Keratinocyte (primary cell): ENCODE measurements around the gene RAI2.

ENCODE experiments used
- EZH2 ChIP-seq: IDR thresholded peaks from one replicate; pipeline ENCODE4 v1.6.1; 2012; ENCODE audit warnings: inconsistent platforms, mild to moderate bottlenecking, low read length, moderate library complexity
- TF ChIP-seq, protein P1 (sequence below), 3 experiments: IDR thresholded peaks in 1 of 3; conservative IDR thresholded peaks in 1 of 3; optimal IDR thresholded peaks in 1 of 3; 2 replicates in 2 of 3; 3 replicates in 1 of 3; pipeline versions ENCODE3 to v1.5.1; 2011; ENCODE audit warnings: low read length in 3 of 3, mild to moderate bottlenecking in 3 of 3, moderate library complexity in 2 of 3, control low read depth in 1 of 3, inconsistent platforms in 1 of 3; ENCODE audit not compliant: insufficient read depth in 2 of 3; ENCODE audit errors: extremely low read depth in 1 of 3

DNA sequence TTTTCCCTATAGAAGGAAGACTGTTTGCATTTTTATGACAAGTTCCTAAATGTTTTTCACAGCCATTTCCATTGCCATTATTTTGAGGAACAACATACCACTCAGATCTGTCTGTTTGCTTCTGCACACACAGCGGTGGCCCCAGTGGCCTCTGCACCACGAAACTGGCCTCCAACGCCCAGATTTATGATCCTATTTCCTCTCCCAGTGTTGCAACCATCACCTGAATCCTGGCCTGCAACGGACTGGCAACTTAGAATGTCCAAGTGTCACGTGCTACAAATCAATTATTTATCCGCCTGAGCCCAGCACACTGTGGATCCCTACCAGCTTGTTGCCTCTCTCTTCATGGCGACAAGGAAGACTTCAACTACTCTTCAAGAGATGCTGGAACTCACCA lies 9.2 kb downstream of the RAI2 start:
- no peak for TF ChIP-seq EZH2
- TF ChIP-seq, protein P1, sequence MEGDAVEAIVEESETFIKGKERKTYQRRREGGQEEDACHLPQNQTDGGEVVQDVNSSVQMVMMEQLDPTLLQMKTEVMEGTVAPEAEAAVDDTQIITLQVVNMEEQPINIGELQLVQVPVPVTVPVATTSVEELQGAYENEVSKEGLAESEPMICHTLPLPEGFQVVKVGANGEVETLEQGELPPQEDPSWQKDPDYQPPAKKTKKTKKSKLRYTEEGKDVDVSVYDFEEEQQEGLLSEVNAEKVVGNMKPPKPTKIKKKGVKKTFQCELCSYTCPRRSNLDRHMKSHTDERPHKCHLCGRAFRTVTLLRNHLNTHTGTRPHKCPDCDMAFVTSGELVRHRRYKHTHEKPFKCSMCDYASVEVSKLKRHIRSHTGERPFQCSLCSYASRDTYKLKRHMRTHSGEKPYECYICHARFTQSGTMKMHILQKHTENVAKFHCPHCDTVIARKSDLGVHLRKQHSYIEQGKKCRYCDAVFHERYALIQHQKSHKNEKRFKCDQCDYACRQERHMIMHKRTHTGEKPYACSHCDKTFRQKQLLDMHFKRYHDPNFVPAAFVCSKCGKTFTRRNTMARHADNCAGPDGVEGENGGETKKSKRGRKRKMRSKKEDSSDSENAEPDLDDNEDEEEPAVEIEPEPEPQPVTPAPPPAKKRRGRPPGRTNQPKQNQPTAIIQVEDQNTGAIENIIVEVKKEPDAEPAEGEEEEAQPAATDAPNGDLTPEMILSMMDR (optimal IDR thresholded peaks at IDR 0.05 in 1 of 3, IDR thresholded peaks at IDR 0.05 in 1 of 3, conservative IDR thresholded peaks at IDR 0.05 in 1 of 3; ENCODE audit: extremely low read depth in 1 of 3, insufficient read depth in 2 of 3, low read length in 3 of 3): no peak
